GM21528 (cell line): Measurements from ENCODE around the gene FGR.
"Not testable (repeated sequence)": the region's sequence is repeated elsewhere in the genome, so short reads cannot be mapped to it uniquely, and the experiment has no call there.

Experiments
- ATAC-seq: cut with Tn5 transposase; IDR thresholded peaks from one replicate; pipeline ENCODE4 v1.9.1; 2021; ENCODE audit warnings: mild to moderate bottlenecking, moderate library complexity; ENCODE audit not compliant: unreplicated experiment, low FRiP score

The FGR gene

DNA sequence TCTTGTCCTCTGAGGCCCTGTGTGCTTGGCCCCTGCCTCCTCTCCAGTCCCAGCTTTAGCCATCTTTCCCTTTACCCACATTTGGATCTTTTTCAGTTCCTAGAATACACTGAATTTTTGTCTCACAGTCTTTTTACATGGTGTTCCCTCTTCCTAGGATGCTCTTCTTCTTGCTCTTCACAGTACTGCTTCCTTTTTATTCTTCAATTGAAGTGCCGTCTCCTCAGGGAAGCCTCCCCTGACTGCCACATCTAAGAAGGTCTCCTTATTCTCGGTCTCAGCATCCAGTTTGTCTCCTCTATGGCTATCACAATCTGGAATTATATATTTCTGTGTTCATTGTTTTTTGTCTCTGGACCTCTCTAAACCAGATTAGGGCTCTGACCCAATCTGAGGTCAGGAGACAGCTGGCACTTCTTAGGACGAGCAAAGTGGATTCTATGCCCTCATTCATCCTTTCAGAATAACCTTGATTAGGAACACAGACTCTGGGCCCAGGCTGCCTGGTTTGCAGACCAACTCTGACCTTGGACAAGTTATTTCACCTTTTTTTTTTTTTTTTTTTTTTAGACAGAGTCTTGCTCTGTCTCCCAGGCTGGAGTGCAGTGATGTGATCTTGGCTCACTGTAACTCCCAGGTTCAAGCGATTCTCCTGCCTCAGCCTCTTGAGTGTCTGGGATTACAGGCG, 3.2 kb upstream of the FGR start:
- ATAC-seq: no peak

DNA sequence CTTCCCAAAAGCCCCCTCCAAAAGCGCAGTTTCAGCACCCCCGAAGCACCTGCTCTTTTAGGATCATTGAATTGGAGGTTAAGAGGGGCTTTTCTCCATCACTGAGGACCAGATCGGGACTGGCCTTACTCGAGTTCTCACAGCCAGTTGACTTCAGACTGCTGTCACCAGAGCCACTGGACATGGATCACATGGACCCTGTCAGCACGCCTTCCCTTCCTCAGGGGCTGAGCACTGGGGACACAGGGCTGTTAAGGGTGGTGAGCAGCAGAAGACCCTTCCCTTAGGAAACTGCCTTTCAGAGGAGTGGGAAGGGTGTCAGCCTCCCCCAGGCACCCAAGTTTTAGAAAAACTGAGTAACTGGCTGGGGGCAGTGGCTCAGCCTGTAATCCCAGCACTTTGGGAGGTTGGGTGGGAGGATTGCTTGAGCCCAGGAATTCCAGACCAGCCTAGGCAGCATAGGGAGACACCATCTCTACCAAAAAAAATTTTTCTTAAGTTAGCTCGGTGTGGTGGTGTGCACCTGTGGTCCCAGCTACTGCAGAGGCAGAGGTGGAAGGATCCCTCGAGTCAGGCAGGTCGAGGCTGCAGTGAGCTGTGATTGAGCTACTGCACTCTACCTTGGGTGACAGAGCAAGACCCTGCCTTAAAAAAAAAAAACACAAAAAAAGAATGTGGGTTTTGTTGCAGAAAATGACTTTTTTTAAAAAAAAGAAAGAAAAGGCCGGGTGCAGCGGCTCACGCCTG, 584 bp upstream of the FGR start:
- no peak for ATAC-seq

DNA sequence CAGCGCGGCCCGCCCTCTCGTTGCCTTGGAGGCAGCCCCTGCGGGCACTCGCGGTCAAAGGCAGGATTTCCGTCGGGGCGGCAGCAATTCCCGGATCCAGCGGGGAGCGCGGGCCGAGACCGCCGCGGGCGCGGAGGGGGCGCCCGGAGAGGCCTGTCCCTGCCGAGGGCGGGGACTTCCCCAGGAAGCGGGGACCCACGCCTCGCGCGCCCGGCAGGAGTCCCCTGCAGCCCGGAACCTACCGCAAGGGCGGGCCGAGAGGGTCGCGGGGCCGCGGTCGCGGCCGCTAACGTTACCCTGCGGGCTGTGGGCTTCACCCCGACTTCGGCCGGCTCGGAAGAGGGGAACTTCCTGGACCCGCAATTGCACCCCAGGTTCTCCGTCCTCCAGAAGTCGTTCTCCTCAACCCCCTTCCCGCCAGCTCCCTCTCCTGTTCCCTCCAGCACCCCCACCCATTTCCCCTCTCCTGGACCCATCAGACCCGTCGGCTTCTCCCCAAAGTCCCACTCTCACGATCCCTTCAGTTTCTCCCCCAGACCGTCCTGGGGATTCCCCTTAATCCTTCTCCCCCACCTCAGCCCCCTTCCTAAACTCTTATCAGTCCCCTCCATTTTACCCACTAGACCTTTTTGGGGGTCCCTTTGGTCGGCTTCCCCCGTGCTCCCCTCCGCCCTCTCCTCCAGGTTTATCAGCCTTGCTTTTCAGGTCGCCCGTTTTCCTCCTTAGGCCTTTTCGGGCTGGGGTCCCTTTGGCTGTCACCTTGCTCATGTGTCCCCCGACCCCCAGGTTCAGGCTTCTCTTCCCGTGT, 604 bp downstream of the FGR start:
- ATAC-seq: no peak

DNA sequence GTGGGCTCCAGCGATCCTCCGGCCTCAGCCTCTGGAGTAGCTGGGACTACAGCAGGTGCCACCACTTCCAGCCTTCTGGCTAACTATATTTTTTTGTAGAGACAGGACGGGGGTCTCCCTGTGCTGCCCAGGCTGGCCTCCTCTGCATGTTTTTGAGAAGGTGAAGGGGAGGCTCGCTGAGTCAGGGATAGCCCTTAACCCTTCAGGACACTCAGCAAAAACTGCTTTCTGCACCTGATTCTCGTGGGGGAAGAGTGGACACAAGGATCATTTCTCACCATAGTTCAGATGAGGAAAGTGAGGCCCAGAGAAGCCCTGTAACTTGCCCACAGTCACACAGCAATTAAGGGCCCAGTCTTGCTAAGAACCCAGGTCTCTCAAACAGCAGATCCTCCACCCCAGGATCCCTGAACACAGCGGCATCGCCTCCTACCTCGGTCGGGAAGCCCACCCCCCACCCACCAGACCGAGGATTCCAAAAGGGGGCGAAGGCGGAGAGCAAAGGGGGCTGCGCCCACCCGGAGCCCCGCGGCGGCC, 1.3 kb downstream of the FGR start:
- ATAC-seq: no peak

DNA sequence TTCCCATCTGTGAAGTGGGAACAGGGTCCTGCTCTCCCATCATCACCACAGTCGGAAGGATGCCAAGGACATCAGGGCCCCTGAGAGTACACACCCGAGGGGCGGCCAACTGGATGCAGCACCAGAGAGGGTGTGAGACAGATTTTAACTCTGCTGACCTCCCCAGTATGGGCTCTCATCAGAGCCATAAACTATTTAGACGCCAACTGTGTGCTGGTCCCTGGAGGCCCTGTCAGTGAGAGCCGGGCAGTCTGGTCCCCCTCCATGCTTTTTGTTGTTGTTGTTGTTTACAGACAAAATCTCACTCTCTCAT, 1.7 kb downstream of the FGR start:
- ATAC-seq: no peak

DNA sequence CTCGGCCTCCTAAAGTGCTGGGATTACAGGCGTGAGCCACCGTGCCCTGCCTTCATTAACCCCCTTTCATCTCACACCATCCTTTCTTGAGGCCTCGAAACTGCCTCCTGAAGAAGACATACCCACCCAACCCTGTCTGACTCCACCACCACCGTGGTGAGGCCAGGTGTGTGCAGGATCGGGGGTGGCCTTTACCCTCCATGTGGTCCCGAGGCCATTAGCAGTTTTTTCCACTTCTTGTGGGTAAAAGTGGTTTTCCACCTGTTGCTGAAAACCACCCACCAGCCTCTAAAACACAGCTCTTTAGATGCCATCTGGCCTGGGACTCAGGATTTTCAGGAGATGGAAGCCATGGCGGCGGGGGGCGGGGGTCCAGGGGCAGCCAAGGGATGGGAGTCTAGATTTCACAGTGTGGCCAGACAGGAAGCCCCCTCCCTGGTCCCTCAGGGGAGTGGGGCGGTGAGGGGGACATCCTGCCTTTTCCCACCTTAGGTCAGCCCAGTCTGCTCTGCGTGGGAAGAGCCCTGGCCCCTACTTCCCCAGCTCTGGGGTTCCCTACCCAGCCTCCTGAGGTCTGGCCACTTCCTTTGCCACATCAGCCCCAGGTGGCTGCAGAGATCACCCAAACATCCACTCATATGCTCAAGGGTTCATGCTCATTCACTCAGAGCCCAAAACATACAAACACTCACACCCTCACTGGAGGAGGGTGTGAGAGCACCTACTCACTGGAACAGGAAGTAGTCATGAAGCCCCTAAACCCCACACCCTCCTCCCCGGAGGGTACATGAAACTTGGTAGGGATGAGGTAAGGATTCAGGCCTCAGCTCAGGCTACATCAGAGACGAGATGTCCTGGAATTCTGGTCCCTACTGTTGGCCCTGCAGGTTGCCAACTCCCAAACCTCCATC, 2.3 kb downstream of the FGR start:
- ATAC-seq: peak; percentile 41

DNA sequence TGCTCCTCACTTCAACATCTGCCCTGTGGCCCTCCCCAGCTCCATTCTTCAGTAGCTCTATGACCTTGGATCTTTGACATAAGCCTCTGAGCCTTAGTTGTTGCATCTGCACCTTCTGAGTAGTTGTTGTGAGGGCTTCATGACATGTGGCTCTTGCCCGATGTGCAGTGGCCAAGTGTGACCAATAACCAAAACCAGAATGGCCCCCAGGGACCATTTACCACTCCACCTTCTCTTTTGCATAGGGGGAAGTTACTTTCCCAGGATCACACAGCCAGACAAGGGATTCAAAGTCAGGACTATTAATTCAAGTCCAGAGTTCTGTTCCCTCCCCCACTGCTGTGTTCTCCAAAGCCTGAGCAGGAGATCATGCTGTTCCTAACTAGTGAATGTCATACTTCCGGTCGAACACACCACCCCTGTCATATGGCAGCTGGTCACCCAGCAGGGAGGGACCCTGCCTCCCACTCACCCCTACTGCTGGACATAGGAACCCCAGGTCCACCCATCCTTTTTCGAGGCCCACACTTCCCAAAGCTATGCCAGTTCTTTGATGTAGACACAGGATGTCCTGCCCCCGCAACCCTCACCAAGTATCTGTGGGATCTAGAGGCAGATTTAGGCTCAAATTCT, 4.0 kb downstream of the FGR start:
- no peak for ATAC-seq

DNA sequence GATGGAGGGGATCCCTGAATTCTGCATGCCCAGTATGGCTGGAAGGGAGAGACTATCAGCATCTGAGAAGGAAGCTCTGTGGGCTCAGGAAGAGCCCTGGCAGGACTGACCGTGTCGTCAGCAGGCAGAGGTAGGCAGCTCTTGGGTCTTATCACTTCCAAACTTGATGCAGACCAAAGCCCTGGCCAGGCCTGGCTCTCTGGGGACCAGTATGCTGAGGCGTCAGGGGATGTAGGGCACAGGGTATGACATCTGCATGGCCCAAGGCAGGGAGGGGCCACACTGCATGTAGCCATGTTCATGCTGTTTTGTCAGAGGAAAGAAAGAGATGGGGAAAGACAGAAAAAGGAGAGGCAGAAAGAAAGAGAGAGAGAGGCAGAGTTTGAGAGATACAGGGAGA, 6.3 kb downstream of the FGR start:
- no peak for ATAC-seq

DNA sequence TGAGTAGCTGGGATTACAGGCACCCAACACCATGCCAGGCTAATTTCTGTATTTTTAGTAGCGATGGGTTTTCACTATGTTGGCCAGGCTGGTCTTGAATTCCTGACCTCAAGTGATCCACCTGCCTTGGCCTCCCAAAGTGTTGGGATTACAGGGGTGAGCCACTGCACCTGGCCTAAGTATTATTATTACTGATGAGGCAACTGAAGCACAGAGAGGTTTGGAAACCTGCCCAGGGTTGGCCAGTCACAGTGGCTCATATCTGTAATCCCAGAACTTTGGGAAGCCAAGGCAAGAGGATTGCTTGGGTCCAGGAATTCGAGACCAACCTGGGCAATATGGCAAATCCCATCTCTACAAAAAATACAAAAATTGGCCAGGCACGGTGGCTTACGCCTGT, 7.3 kb downstream of the FGR start:
- not testable (repeated sequence) for ATAC-seq

DNA sequence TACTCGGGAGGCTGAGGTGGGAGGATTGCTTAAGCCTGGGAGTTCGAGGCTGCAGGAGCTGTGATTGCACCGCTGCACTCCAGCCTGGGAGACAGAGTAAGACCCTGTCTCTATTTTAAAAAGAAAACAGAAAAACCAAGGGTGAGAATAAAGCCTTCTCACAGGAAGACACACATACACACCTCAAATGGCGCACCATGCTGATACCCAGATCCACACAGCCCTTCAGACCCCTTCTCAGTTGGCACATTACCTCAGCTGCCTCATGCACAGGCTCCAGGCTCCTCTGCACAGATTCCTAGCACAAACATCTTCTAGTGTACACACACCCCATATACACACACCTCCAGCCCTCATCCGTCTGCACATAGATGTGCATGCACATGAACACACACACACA, 7.9 kb downstream of the FGR start:
- no peak for ATAC-seq

DNA sequence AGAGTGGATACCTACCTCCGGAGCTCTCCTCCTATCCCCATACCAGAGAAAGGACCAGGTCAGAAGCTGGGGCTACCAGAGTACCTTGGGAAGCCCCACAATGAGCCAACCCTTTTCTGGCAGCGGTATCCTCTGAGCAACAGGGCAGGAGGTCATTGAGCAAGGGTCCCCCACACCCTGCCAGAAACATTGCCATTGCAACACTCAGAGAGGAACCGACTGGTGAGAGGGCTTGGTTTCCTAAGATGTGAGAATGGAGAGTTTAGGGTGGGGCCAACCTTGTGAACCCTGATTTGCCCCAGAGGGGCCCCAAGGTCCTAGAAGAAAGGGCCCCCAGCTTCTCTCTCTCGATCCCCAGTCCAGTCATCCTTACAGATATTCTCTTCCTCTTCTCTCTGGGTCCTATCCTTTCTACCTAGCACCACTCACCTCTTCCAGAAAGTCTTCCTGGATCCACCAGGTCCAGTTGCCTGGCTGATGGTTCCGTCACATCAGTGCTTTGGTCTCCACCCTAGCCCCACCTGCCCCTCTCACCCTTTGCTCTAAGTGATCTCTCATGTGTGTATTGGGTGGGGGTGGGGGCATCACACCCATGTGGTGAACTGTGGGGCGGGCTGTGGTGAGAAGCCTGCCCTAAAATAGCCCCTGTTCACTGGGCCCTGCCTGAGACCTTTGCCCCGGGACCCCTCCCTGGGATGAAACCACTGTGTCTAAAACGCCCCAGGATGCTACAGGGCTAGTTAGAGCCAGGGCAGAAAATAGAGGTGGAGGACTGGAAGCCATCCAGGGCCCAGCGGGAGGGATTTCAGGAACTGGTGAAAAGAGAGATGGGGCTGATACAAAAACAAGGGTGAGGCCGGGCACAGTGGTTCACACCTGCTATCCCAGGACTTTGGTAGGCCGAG, 8.7 kb downstream of the FGR start:
- no peak for ATAC-seq

DNA sequence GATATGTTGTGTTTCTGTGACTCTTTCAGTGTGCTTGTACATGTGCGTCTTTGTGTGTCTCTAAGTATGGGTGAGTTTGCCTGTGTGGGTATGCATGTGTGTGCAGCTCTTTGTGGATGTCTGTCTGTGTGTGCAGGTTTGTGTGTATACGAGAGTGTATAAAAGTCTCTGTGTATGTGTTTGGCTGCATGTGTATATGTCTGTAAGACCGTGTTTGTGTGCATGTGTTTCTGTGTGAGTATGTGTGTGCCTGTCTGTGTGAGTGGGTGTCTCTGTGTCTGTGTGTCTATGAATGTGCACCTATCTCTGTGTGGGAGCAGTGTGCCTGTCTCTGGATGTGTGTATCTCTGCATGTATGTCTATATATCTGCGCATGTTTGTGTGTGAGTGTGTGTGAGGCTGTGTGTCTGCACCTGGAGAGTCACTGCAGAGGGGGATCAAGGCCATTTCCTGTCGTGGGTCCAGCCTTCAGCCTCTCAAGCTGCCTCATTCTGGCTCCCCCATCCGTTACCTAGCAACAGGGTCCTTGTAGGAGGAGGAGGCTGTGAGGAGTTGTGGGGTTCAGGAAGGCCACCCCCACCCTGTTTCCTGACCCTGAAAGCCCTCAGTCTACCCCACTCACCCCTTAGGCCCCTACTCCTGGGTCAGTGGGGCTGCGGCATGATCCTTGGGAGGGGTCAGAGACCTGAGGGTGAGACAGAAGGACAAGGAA, 10.4 kb downstream of the FGR start:
- ATAC-seq: no peak

DNA sequence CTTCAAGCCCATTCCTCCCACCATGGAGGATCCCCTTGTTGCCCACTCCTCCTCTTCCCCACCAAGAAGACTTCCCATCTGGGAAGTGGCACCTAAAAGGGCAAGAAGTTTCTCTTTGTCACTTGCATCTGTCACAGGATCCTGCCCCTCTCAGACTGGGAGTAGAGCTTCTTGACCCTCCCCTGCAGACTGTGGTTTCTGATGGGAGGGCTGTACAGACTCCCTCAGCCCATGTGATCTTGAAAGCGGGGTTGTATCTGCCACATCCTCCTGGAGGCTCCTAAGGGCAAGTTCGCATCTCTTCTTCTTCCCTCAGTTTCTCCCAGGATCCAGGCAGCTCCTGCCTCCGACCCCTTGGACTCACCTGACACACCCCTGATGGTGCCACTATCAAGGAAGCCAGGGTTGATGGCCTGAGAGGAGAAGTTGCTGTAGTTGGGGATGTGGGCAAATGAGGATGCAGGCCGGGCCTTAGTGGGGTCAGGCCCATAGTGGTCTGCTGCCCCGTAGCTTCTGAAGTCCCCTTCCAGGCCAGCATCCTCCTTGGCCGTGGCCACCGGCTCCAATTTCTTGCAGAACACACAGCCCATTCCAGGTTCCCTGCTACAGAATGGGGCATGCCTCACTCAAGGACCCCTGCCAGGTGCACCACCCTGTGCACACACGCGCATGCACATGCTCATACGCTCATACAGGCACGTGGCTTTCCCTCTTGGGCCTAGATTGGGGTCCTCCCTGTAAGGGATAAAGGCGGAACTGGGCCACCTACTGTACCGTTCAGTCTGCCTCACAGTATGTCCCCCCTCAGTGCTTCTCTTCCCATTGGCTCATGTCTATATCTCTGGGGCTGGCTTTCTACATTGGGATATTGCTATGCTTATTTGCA, 11.4 kb downstream of the FGR start:
- ATAC-seq: no peak

DNA sequence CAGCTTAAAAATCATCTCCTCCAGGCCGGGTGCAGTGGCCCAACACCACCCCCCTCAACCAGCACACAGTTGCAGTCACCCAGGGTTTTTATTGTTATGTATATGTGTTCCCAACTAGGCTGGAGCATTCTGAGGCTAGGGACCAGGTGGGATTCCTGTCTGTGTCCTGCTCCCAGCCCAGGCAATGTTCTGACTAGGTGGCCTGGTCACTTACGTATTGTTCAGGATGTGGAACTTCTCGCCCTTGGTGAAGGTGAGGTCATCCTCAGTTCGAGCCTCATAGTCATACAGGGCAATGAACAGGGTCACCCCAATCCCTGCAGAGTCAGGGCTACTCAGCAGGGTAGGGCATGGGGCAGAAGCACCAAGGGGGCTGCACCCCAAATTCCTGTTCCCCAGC, 12.2 kb downstream of the FGR start:
- no peak for ATAC-seq

DNA sequence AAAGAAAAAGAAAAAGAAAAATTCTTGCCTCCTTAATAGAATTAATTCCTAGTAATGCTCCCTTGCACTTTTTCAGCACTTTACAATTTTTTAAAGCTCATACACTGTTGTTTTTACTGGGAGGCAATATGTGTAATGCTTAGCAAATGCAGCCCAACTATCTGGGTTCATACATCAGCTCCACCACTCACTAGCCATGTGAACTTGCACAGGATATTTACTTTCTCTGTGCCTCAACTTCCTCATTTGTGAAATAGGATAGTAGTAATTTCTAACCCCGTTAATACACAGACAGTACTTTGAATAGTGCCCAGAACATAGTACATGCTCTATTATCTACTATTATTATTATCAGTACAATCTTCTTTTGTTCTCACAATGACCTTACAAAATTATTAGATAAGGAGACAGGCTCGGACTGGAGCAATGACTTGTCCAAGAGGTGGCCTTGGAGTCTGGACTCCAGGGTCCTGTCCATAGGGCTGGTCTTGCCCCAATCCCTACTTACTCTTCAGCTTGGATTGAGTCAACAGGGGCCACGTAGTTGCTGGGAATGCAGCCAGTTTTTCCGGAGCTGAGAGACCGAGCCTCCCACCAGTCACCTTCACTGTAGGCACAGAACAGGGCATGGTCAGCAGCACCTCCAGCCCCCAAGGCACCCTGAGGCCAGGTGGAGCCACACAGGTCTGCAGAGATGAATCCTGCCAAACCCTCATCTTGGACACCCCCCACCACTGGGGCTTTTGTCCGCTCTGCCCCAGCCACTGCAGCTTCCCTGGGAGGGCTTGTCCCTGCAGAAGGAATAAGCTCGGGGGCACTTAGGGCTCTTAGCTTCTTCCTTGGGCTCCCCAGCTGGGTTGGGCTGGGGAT, 13.7 kb downstream of the FGR start:
- no peak for ATAC-seq

DNA sequence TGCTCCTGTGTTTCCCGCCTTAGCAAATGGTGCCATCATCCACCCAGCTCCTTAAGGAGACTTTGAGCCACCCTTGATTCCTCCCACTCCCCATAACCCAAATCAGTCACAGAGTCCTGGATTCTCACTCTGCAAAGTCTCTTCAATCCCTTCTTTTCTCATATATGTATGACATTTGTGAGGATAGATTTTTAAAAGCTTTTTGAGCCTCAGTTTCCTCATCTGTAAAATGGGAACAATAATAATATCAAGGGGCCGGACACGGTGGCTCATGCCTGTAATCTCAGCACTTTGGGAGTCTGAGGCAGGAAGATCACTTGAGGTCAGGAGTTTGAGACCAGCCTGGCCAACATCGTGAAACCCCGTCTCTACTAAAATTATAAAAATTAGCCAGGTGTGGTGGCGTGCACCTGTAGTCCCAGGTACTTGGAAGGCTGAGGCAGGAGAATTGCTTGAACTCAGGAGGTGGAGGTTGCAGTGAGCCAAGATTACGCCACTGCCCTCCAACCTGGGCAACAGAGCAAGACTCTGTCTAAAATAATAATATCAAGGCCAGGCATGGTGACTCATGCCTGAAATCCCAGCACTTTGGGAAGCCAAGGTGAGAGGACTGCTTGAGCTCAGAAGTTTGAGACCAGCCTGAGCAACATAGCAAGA, 15.1 kb downstream of the FGR start:
- ATAC-seq: not testable (repeated sequence)
